A673 (cell line): ENCODE results near the gene SLC47A2.

ENCODE experiments used
- EZH2 ChIP-seq: fragments of 200-600 bp; sonication (generic); IDR thresholded peaks from 2 replicates; pipeline ENCODE4 v1.6.1; 2017; ENCODE audit warnings: borderline replicate concordance, low read depth, mild to moderate bottlenecking, mixed read lengths, antibody characterized with exemption, low read length; ENCODE audit not compliant: poor library complexity, severe bottlenecking
- TF ChIP-seq, protein P1 (sequence below): fragments of 300-800, 200-600 bp; sonication (generic); conservative IDR thresholded peaks from 2 replicates; pipeline ENCODE4 v1.5.1; 2017; ENCODE audit warnings: low read depth, mild to moderate bottlenecking, antibody characterized with exemption, low read length, moderate library complexity, mixed read lengths

GRCh38 chr17:19642373-19642893 is 74.0 kb downstream of the SLC47A2 start:
- no peak for TF ChIP-seq EZH2
- TF ChIP-seq, protein P1, sequence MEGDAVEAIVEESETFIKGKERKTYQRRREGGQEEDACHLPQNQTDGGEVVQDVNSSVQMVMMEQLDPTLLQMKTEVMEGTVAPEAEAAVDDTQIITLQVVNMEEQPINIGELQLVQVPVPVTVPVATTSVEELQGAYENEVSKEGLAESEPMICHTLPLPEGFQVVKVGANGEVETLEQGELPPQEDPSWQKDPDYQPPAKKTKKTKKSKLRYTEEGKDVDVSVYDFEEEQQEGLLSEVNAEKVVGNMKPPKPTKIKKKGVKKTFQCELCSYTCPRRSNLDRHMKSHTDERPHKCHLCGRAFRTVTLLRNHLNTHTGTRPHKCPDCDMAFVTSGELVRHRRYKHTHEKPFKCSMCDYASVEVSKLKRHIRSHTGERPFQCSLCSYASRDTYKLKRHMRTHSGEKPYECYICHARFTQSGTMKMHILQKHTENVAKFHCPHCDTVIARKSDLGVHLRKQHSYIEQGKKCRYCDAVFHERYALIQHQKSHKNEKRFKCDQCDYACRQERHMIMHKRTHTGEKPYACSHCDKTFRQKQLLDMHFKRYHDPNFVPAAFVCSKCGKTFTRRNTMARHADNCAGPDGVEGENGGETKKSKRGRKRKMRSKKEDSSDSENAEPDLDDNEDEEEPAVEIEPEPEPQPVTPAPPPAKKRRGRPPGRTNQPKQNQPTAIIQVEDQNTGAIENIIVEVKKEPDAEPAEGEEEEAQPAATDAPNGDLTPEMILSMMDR: no peak
